ENCODE measurements around the gene SSTR4. TPM values are rescaled to one million over a fixed set of nuclear protein-coding genes. Genes with fewer than 3 reads are reported as not detected.

Gene SSTR4
- total RNA-seq, 2 experiments from 2014 or later: not detected

GRCh38 chr20:23084845-23085365, 49.8 kb downstream of the SSTR4 start:
- no peak for DNase-seq (ENCODE audit: low spot score)
- Histone ChIP-seq H4K20me1 (ENCODE audit: insufficient read depth, low read length) (no peaks in the 10 kb centered on the region), H3K9me2 (ENCODE audit: insufficient read depth, low read length) (no peaks in the 10 kb centered on the region), H3K4me3 (ENCODE audit: low read depth, low read length, poor library complexity, severe bottlenecking) (no peak overlapping the region), H3K4me1 (ENCODE audit: insufficient read depth, low read length, poor library complexity, severe bottlenecking) (no peaks in the 10 kb centered on the region), H3K4me2 (ENCODE audit: low read length) (no peak overlapping the region), H3K79me2 (ENCODE audit: insufficient read depth, low read depth, low read length) (no peaks in the 10 kb centered on the region), H3K36me3 (ENCODE audit: insufficient read depth, low read length) (no peaks in the 10 kb centered on the region), H3K9me3 (ENCODE audit: low read length) (no peaks in the 10 kb centered on the region), H3K27ac (ENCODE audit: low read depth, low read length, poor library complexity, severe bottlenecking) (no peak overlapping the region), H2AFZ (ENCODE audit: low read length) (no peak overlapping the region)
- ChIA-PET CTCF (ENCODE audit: unreplicated experiment) (no interaction called here), POLR2A (no interaction called here)
- no TSS peak for BruUV-seq (replicated peaks)
- TF ChIP-seq, protein P1, sequence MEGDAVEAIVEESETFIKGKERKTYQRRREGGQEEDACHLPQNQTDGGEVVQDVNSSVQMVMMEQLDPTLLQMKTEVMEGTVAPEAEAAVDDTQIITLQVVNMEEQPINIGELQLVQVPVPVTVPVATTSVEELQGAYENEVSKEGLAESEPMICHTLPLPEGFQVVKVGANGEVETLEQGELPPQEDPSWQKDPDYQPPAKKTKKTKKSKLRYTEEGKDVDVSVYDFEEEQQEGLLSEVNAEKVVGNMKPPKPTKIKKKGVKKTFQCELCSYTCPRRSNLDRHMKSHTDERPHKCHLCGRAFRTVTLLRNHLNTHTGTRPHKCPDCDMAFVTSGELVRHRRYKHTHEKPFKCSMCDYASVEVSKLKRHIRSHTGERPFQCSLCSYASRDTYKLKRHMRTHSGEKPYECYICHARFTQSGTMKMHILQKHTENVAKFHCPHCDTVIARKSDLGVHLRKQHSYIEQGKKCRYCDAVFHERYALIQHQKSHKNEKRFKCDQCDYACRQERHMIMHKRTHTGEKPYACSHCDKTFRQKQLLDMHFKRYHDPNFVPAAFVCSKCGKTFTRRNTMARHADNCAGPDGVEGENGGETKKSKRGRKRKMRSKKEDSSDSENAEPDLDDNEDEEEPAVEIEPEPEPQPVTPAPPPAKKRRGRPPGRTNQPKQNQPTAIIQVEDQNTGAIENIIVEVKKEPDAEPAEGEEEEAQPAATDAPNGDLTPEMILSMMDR (conservative IDR thresholded peaks at IDR 0.05; ENCODE audit: low read length): no peak
- TF ChIP-seq EZH2phosphoT487 (IDR thresholded peaks at IDR 0.05; ENCODE audit: borderline replicate concordance, low read depth, low read length): no peak
- intact Hi-C loops (cut with micrococcal nuclease; ENCODE audit: unreplicated experiment): no loop called here

DNA sequence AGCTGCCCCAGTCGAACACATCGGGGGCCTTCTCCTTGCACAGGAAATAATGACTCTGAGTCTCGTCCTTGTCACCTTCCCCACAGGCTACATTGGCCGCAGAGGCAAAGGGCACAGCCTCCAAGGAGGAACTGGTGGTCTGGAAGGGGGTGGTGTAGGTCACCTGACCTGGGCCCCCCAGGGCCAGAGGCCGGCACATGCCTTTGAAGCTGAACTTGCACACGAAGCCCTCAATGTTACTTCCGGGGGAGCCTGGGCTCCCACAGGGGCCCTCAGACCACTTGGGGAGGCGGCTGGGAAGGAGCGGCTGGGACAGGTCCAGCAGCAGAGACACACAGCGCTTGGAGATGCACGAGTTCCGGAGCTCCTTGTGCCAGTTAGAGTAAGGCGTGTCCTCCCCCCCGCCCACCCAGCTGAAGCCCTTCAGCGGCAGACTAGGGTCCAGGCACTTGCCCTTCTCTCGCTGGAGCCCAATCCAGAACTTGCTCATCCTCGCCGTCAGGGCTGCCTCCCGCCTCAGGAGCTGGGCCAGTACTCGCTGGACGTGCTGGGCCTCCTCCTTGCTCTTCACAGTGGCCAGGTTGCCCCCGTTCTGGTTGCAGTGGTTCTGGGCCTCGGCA, 50.4 kb downstream of the SSTR4 start:
- intact Hi-C loops (cut with micrococcal nuclease; ENCODE audit: unreplicated experiment): no loop called here
- Histone ChIP-seq H4K20me1 (ENCODE audit: insufficient read depth, low read length) (no peaks in the 10 kb centered on the region), H3K4me3 (ENCODE audit: low read depth, low read length, poor library complexity, severe bottlenecking) (no peak overlapping the region), H3K4me2 (ENCODE audit: low read length) (no peak overlapping the region), H3K9me2 (ENCODE audit: insufficient read depth, low read length) (no peaks in the 10 kb centered on the region), H3K36me3 (ENCODE audit: insufficient read depth, low read length) (no peaks in the 10 kb centered on the region), H2AFZ (ENCODE audit: low read length) (no peak overlapping the region), H3K9me3 (ENCODE audit: low read length) (no peaks in the 10 kb centered on the region), H3K79me2 (ENCODE audit: insufficient read depth, low read depth, low read length) (no peaks in the 10 kb centered on the region), H3K27ac (ENCODE audit: low read depth, low read length, poor library complexity, severe bottlenecking) (no peak overlapping the region), H3K4me1 (ENCODE audit: insufficient read depth, low read length, poor library complexity, severe bottlenecking) (no peaks in the 10 kb centered on the region)
- TF ChIP-seq, protein P1 (conservative IDR thresholded peaks at IDR 0.05; ENCODE audit: low read length): no peak
- no peak for TF ChIP-seq EZH2phosphoT487 (IDR thresholded peaks at IDR 0.05; ENCODE audit: borderline replicate concordance, low read depth, low read length)
- BruUV-seq (replicated peaks): no TSS peak
- no peak for DNase-seq (ENCODE audit: low spot score)
- ChIA-PET POLR2A (interaction anchor here (0.6 kb wide), 1 partner anchor 190 kb away, joined by 3 read pairs; no protein-coding TSS in a partner anchor), CTCF (ENCODE audit: unreplicated experiment) (no interaction called here)

DNA sequence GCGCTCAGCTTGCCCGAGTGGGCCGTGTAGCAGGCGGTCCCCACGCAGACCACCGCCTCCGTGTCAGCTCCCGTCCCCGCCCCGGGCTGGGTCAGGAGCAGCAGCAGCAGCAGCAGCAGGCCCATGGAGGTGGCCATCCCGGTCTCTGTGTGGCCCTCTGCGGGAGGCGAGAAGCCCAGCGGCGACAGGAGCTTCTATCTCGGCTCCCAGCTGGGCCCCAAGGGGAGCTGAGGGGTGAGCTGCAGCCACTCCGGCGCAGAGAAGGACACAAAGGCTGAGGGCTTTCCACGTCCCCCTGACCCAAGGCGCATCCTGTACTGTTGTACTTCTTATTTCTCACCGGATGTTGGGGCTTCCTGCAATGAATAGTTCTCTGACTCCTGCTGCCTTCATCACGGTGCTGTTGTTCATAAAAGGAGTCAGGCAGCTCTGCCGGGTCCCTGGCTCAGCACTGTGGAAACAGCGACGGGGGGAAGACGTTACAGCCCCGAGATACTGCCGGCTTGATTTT, 51.0 kb downstream of the SSTR4 start, which contains the start of gene CD93:
Gene CD93, minus strand, starts transcription at position 269 of the 511 bp plus-strand sequence. Its CDS starts 132 bp downstream, at position 137.
- Histone ChIP-seq H4K20me1 (ENCODE audit: insufficient read depth, low read length) (no peaks in the 10 kb centered on the region), H3K27ac (ENCODE audit: low read depth, low read length, poor library complexity, severe bottlenecking) (no peak within 1 kb of the TSS), H3K79me2 (ENCODE audit: insufficient read depth, low read depth, low read length) (no peaks in the 10 kb centered on the region), H2AFZ (ENCODE audit: low read length) (no peak within 1 kb of the TSS), H3K4me3 (ENCODE audit: low read depth, low read length, poor library complexity, severe bottlenecking) (no peak within 1 kb of the TSS), H3K4me1 (ENCODE audit: insufficient read depth, low read length, poor library complexity, severe bottlenecking) (no peaks in the 10 kb centered on the region), H3K9me3 (ENCODE audit: low read length) (no peaks in the 10 kb centered on the region), H3K9me2 (ENCODE audit: insufficient read depth, low read length) (no peaks in the 10 kb centered on the region), H3K36me3 (ENCODE audit: insufficient read depth, low read length) (no peaks in the 10 kb centered on the region), H3K4me2 (ENCODE audit: low read length) (no peak within 1 kb of the TSS)
- TF ChIP-seq, protein P1 (conservative IDR thresholded peaks at IDR 0.05; ENCODE audit: low read length): no peak
- TF ChIP-seq EZH2phosphoT487 (IDR thresholded peaks at IDR 0.05; ENCODE audit: borderline replicate concordance, low read depth, low read length): no peak
- no TSS peak for BruUV-seq (replicated peaks)
- CTCF ChIA-PET (ENCODE audit: unreplicated experiment): no interaction called here
- no peak for DNase-seq (ENCODE audit: low spot score)
- POLR2A ChIA-PET: interaction anchor here (0.6 kb wide), 1 partner anchor 189 kb away, joined by 3 read pairs; no protein-coding TSS in a partner anchor
- intact Hi-C loops (cut with micrococcal nuclease; ENCODE audit: unreplicated experiment): no loop called here
